ENCODE results near the gene AMPD3. TPM values are rescaled to one million over a fixed set of nuclear protein-coding genes. Genes with fewer than 3 reads are reported as not detected.

The AMPD3 gene
- total RNA-seq, 2 experiments from 2014 or later: 13.2 to 14.1 TPM

DNA sequence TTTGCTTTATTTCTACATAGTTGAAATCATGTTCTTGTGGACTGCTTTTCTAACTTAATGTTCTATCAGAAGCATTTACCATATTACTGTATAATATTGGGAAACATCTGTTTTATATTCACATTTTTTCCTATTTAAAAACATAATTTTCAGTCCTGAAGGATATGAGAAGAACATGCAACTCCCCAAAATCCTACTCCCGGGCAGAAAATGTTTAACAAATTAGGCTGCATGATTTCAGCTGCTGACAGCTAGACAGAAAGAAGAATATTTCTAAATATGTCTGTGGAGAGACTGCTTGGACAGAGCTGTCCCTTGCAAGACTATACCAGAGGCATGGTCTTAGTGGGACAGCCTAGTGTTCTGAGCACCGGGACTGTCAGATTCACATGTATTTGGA, 15.7 kb upstream of the AMPD3 start:
- H3K27me3 Mint-ChIP-seq: no peaks in the 10 kb centered on the region
- POLR2A ChIA-PET: interaction anchor here (1.0 to 1.2 kb wide), 2 partner anchors 13 to 16 kb away, joined by 3 read pairs; partner anchors contain the start of gene AMPD3

GRCh38 chr11:10439924-10440323, 15.1 kb upstream of the AMPD3 start:
- intact Hi-C loops (cut with DNase I, micrococcal nuclease): no loop called here
- no peak overlapping the region for H3K27ac Mint-ChIP-seq

More for the DNA sequence above, 15.7 kb upstream of the AMPD3 start:
- Histone ChIP-seq H3K9me3 (ENCODE audit: control insufficient read depth in 1 of 2, insufficient read depth in 1 of 2, low read length in 2 of 2) (no peaks in the 10 kb centered on the region), H3K4me1 (ENCODE audit: insufficient read depth, low read length) (peaks cover 12% of the 10 kb centered on the region), H3K4me3 (ENCODE audit: low read length) (no peak overlapping the region), H3K27ac (ENCODE audit: low read depth in 1 of 2, low read length in 2 of 2) (no peak overlapping the region), H3K27me3 (ENCODE audit: control insufficient read depth in 1 of 2, insufficient read depth in 2 of 2, low read length in 2 of 2) (no peaks in the 10 kb centered on the region), H3K36me3 (ENCODE audit: insufficient read depth, low read length) (no peaks in the 10 kb centered on the region)
- H3K36me3 Mint-ChIP-seq (ENCODE audit: low read depth): no peaks in the 10 kb centered on the region
- TF ChIP-seq, protein P1, sequence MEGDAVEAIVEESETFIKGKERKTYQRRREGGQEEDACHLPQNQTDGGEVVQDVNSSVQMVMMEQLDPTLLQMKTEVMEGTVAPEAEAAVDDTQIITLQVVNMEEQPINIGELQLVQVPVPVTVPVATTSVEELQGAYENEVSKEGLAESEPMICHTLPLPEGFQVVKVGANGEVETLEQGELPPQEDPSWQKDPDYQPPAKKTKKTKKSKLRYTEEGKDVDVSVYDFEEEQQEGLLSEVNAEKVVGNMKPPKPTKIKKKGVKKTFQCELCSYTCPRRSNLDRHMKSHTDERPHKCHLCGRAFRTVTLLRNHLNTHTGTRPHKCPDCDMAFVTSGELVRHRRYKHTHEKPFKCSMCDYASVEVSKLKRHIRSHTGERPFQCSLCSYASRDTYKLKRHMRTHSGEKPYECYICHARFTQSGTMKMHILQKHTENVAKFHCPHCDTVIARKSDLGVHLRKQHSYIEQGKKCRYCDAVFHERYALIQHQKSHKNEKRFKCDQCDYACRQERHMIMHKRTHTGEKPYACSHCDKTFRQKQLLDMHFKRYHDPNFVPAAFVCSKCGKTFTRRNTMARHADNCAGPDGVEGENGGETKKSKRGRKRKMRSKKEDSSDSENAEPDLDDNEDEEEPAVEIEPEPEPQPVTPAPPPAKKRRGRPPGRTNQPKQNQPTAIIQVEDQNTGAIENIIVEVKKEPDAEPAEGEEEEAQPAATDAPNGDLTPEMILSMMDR (IDR thresholded peaks at IDR 0.05): no peak
- DNase-seq (no peak), ATAC-seq (ENCODE audit: poor library complexity) (no peak)
- intact Hi-C loops (cut with DNase I, micrococcal nuclease): no loop called here
- no peak overlapping the region for H3K27ac Mint-ChIP-seq
- H3K4me1 Mint-ChIP-seq (ENCODE audit: low read depth): peaks cover 27% of the 10 kb centered on the region
- H3K4me3 Mint-ChIP-seq: no peak overlapping the region
- CTCF ChIA-PET: no interaction called here
- H3K9me3 Mint-ChIP-seq: no peaks in the 10 kb centered on the region

GRCh38 chr11:10440401-10440800, 14.7 kb upstream of the AMPD3 start:
- ChIA-PET POLR2A (no interaction called here), CTCF (no interaction called here)
- no peak for DNase-seq

More at GRCh38 chr11:10439924-10440323, 15.1 kb upstream of the AMPD3 start:
- no peak overlapping the region for H3K4me3 Mint-ChIP-seq
- no peaks in the 10 kb centered on the region for H3K9me3 Mint-ChIP-seq
- no peaks in the 10 kb centered on the region for H3K27me3 Mint-ChIP-seq
- Histone ChIP-seq H3K27me3 (ENCODE audit: control insufficient read depth in 1 of 2, insufficient read depth in 2 of 2, low read length in 2 of 2) (no peaks in the 10 kb centered on the region), H3K4me1 (ENCODE audit: insufficient read depth, low read length) (peaks cover 15% of the 10 kb centered on the region), H3K4me3 (ENCODE audit: low read length) (no peak overlapping the region), H3K36me3 (ENCODE audit: insufficient read depth, low read length) (no peaks in the 10 kb centered on the region), H3K27ac (ENCODE audit: low read depth in 1 of 2, low read length in 2 of 2) (no peak overlapping the region), H3K9me3 (ENCODE audit: control insufficient read depth in 1 of 2, insufficient read depth in 1 of 2, low read length in 2 of 2) (no peaks in the 10 kb centered on the region)
- no peaks in the 10 kb centered on the region for H3K36me3 Mint-ChIP-seq (ENCODE audit: low read depth)
- ChIA-PET POLR2A (interaction anchor here (1.0 to 1.2 kb wide), 2 partner anchors 12 to 16 kb away, joined by 3 read pairs; partner anchors contain the start of gene AMPD3), CTCF (no interaction called here)
- DNase-seq (no peak), ATAC-seq (ENCODE audit: poor library complexity) (no peak)
- peaks cover 32% of the 10 kb centered on the region for H3K4me1 Mint-ChIP-seq (ENCODE audit: low read depth)
- TF ChIP-seq, protein P1 (IDR thresholded peaks at IDR 0.05): no peak

More at GRCh38 chr11:10440401-10440800, 14.7 kb upstream of the AMPD3 start:
- ATAC-seq (ENCODE audit: poor library complexity): no peak
- Mint-ChIP-seq H3K27ac (no peak overlapping the region), H3K36me3 (ENCODE audit: low read depth) (no peaks in the 10 kb centered on the region), H3K4me1 (ENCODE audit: low read depth) (peaks cover 37% of the 10 kb centered on the region), H3K27me3 (no peaks in the 10 kb centered on the region), H3K4me3 (no peak overlapping the region), H3K9me3 (no peaks in the 10 kb centered on the region)
- TF ChIP-seq, protein P1 (IDR thresholded peaks at IDR 0.05): no peak
- Histone ChIP-seq H3K36me3 (ENCODE audit: insufficient read depth, low read length) (no peaks in the 10 kb centered on the region), H3K27ac (ENCODE audit: low read depth in 1 of 2, low read length in 2 of 2) (no peak overlapping the region), H3K27me3 (ENCODE audit: control insufficient read depth in 1 of 2, insufficient read depth in 2 of 2, low read length in 2 of 2) (no peaks in the 10 kb centered on the region), H3K4me1 (ENCODE audit: insufficient read depth, low read length) (peaks cover 20% of the 10 kb centered on the region), H3K9me3 (ENCODE audit: control insufficient read depth in 1 of 2, insufficient read depth in 1 of 2, low read length in 2 of 2) (no peaks in the 10 kb centered on the region), H3K4me3 (ENCODE audit: low read length) (no peak overlapping the region)
- intact Hi-C loops (cut with DNase I, micrococcal nuclease): no loop called here

All from CD4-positive, alpha-beta T cell (primary cell).